Esophagus muscularis mucosa (tissue), 4 donors: Measurements from ENCODE around the gene DTWD1. TPM values are rescaled to one million over a fixed set of nuclear protein-coding genes. Genes with fewer than 3 reads are reported as not detected.
A peak's percentile ranks its signal among the peaks of the same experiment; 100 is the strongest.

ENCODE experiments used
- DNase-seq: peaks from one replicate; pipeline ENCODE4 v3.0.0-alpha.2; 2017; ENCODE audit errors: extremely low spot score
- H3K27ac ChIP-seq, 4 donors: fragments of 200-600 bp; sonication (generic); replicated peaks in 1 of 4; 1 replicate in 3 of 4; 2 replicates in 1 of 4; pipeline ENCODE4 v1.5.1; 2016 to 2019; ENCODE audit warnings: mild to moderate bottlenecking in 1 of 4
- H3K27me3 ChIP-seq, 4 donors: fragments of 200-600 bp; sonication (generic); one replicate each; pipeline versions ENCODE4 v1.5.1 to v1.6.0; 2016 to 2019
- H3K36me3 ChIP-seq, 4 donors: fragments of 200-600 bp; sonication (generic); one replicate each; pipeline ENCODE4 v1.5.1; 2016 to 2019
- H3K4me1 ChIP-seq, 4 donors: fragments of 200-600 bp; sonication (generic); one replicate each; pipeline ENCODE4 v1.5.1; 2016 to 2019
- H3K4me3 ChIP-seq, 4 donors: fragments of 200-600 bp; sonication (generic); 1 replicate in 2 of 4; 2 replicates in 2 of 4; pipeline ENCODE4 v1.5.1; 2016 to 2019; ENCODE audit warnings: mild to moderate bottlenecking in 4 of 4, moderate library complexity in 1 of 4
- H3K9me3 ChIP-seq, 4 donors: fragments of 200-600 bp; sonication (generic); 1 replicate in 3 of 4; 2 replicates in 1 of 4; pipeline ENCODE4 v1.5.1; 2016 to 2019
- CTCF ChIP-seq, 3 experiments: fragments of 200-600 bp in 2 of 3; fragments of 450-650 bp in 1 of 3; sonication (generic) in 2 of 3; IDR thresholded peaks; one replicate each; pipeline ENCODE4 v1.5.1; 2017 to 2019; ENCODE audit warnings: antibody characterized with exemption in 3 of 3, mild to moderate bottlenecking in 2 of 3, moderate library complexity in 1 of 3
- EP300 ChIP-seq: sonication (generic); formaldehyde crosslinking; IDR thresholded peaks from one replicate; pipeline ENCODE4 v1.6.1; 2017; ENCODE audit warnings: antibody characterized with exemption
- POLR2A ChIP-seq: fragments of 450-650 bp; IDR thresholded peaks from one replicate; pipeline ENCODE4 v1.6.1; 2017; ENCODE audit warnings: antibody characterized with exemption, moderate library complexity, mild to moderate bottlenecking, low read depth
- POLR2AphosphoS5 ChIP-seq, 2 donors: sonication (generic); formaldehyde crosslinking; IDR thresholded peaks; one replicate each; pipeline ENCODE4 v1.6.1; 2017; ENCODE audit warnings: antibody characterized with exemption in 2 of 2
- WGBS: methylation state at CpG from one replicate; pipeline ENCODE4 v1.1.5; 2018; 5-methylcytosine and 5-hydroxymethylcytosine counted together
- intact Hi-C: fragments of 100-400 bp; cut with DNase I; formaldehyde crosslinking; loops from one replicate; pipeline ENCODE4 v1.15.1; 2023
- total RNA-seq, 4 donors: library from RNA; depleted of rRNA; stranded (reverse); fragments of >200 nt; gene quantifications; one replicate each; pipeline versions ENCODE4 v1.1.0 to v1.2.1, GENCODE V29; 2016

Gene DTWD1
- total RNA-seq, 4 donors from 2014 or later, result 21.0 to 35.3 (median 27.8) TPM

GRCh38 chr15:49619226-49619625 is 1.6 kb upstream of the DTWD1 start:
- peak overlapping the region in 1 of 4 donors; percentile 80 for H3K4me3 ChIP-seq
- WGBS, result 70% methylated on average over 3 of the region's 3 CpGs
- H3K27me3 ChIP-seq, result no peaks in the 10 kb centered on the region
- no peaks in the 10 kb centered on the region for H3K9me3 ChIP-seq
- intact Hi-C loops, result no loop called here
- TF ChIP-seq POLR2AphosphoS5 (IDR thresholded peaks at IDR 0.05) (no peak), EP300 (no peak), POLR2A (no peak), CTCF (IDR thresholded peaks at IDR 0.05) (no peak)
- H3K36me3 ChIP-seq, result no peaks in the 10 kb centered on the region
- peaks cover 11 to 44% (median 36%) of the 10 kb centered on the region in 4 donors for H3K4me1 ChIP-seq
- peak overlapping the region; percentile 4 to 91 (median 88) for H3K27ac ChIP-seq
- no peak for DNase-seq

- H3K4me1 ChIP-seq, result peaks cover 11 to 46% (median 36%) of the 10 kb centered on the region in 4 donors
- TF ChIP-seq POLR2A (no peak), CTCF (IDR thresholded peaks at IDR 0.05) (peak in 1 of 3 experiments; percentile 35), EP300 (no peak)
- intact Hi-C loops, result loop anchor here (5.0 to 10.0 kb wide), 3 partner anchors 183 to 515 kb away; no protein-coding TSS in a partner anchor
- peaks cover 0 to 5% (median 2%) of the 10 kb centered on the region in 4 donors for H3K36me3 ChIP-seq
- WGBS, result 4% methylated on average over 6 of the region's 6 CpGs
- peaks cover 0 to under 1% (median under 1%) of the 10 kb centered on the region in 4 donors for H3K9me3 ChIP-seq
- H3K27me3 ChIP-seq, result no peaks in the 10 kb centered on the region
- H3K4me3 ChIP-seq, result peak overlapping the region; percentile 73 to 80 (median 75)
- peak overlapping the region; percentile 87 to 91 (median 88) for H3K27ac ChIP-seq
- DNase-seq, result no peak
These were observed 649 bp upstream of the DTWD1 start for GRCh38 chr15:49620199-49620598.

GRCh38 chr15:49621401-49621811 is 558 bp downstream of the DTWD1 start:
- peaks cover 11 to 46% (median 36%) of the 10 kb centered on the region in 4 donors for H3K4me1 ChIP-seq
- H3K27me3 ChIP-seq, result no peaks in the 10 kb centered on the region
- H3K27ac ChIP-seq, result peak overlapping the region; percentile 87 to 91 (median 88)
- peaks cover 2 to 8% (median 6%) of the 10 kb centered on the region in 4 donors for H3K9me3 ChIP-seq
- 10% methylated on average over 8 of the region's 8 CpGs for WGBS
- H3K36me3 ChIP-seq, result peaks cover 0 to 16% (median 12%) of the 10 kb centered on the region in 4 donors
- peak overlapping the region; percentile 73 to 80 (median 75) for H3K4me3 ChIP-seq
- no peak for DNase-seq
- intact Hi-C loops, result loop anchor here (5.0 to 10.0 kb wide), 3 partner anchors 184 to 513 kb away; no protein-coding TSS in a partner anchor
- TF ChIP-seq EP300, result no peak
- no peak for TF ChIP-seq CTCF (IDR thresholded peaks at IDR 0.05)
- TF ChIP-seq POLR2AphosphoS5 (IDR thresholded peaks at IDR 0.05), result no peak
- TF ChIP-seq POLR2A, result no peak

GRCh38 chr15:49621887-49622286 is 1.0 kb downstream of the DTWD1 start:
- DNase-seq, result no peak
- H3K9me3 ChIP-seq, result peaks cover 2 to 8% (median 6%) of the 10 kb centered on the region in 4 donors
- H3K4me1 ChIP-seq, result peaks cover 11 to 46% (median 36%) of the 10 kb centered on the region in 4 donors
- no peak for TF ChIP-seq POLR2A
- TF ChIP-seq POLR2AphosphoS5 (IDR thresholded peaks at IDR 0.05), result no peak
- no peak for TF ChIP-seq EP300
- no peak for TF ChIP-seq CTCF (IDR thresholded peaks at IDR 0.05)
- H3K27ac ChIP-seq, result peak overlapping the region; percentile 87 to 91 (median 88)
- no peaks in the 10 kb centered on the region for H3K27me3 ChIP-seq
- 32% methylated on average over 1 of the region's 1 CpG for WGBS
- peak overlapping the region; percentile 73 to 80 (median 75) for H3K4me3 ChIP-seq
- peaks cover 0 to 21% (median 12%) of the 10 kb centered on the region in 4 donors for H3K36me3 ChIP-seq
- intact Hi-C loops, result loop anchor here (5.0 to 10.0 kb wide), 3 partner anchors 185 to 513 kb away; no protein-coding TSS in a partner anchor
